GM18517 (cell line): Measurements from ENCODE around the gene SEMA3B.
A peak's percentile ranks its signal among the peaks of the same experiment; 100 is the strongest.
"Not testable (repeated sequence)": the region's sequence is repeated elsewhere in the genome, so short reads cannot be mapped to it uniquely, and the experiment has no call there.

ENCODE experiments used
- ATAC-seq: cut with Tn5 transposase; IDR thresholded peaks from one replicate; pipeline ENCODE4 v1.9.1; 2021; ENCODE audit warnings: mild to moderate bottlenecking, moderate library complexity; ENCODE audit not compliant: unreplicated experiment

The SEMA3B gene

DNA sequence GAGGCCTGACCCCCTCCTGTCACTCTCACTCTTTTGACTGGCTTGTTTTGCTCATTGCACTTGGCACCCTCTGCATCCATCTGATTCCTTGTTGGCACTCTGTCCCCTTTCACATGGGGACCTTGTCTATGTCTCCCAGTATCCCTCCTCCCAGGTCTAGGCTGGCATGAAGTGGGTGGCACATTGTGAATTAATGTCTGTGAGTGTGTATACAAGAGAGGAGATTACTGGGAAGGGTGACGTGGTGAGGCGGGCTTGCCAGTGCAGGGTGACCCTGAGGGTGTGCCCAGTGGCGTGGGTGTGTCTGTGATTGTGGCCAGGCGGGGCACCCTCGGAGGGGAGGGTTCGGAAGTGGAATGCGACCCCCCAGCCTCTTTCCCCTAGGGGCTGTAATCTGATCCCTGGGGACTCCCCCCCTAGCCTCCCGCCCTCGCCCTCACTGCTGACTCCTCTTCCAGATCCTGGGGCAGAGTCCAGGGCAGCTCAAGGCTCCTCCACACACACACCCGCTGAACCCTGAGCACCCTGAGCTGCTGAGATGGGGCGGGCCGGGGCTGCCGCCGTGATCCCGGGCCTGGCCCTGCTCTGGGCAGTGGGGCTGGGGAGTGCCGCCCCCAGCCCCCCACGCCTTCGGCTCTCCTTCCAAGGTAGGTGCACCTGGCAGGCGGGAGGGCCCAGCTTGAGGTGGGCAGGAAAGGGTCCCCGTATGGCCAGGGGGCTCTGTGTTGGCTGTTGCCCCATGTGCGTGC lies at the start of gene SEMA3B:
SEMA3B (plus strand) TSS at position 445 of the 749 bp plus-strand sequence; CDS start at position 539, 94 bp downstream.
- ATAC-seq: no peak

DNA sequence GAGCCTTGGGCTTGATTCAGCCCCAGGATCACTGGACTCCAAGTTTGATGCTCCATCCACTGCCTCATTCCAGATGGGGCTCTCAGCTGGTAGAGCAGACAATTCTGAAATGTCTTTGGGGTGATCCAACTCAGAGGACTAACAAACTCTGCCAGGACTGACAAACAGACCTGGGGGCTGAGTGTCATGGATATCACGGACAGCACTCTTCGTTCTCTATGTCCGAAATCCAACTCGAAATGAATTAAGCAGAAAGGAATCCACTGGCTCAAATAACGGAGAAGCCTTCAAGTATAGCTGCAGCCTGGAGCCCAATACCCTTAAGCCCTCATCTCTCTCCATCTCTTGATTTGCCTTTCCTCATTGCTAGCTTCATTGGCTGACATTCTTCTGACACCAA lies 49.7 kb upstream of the SEMA3B start:
- no peak for ATAC-seq

DNA sequence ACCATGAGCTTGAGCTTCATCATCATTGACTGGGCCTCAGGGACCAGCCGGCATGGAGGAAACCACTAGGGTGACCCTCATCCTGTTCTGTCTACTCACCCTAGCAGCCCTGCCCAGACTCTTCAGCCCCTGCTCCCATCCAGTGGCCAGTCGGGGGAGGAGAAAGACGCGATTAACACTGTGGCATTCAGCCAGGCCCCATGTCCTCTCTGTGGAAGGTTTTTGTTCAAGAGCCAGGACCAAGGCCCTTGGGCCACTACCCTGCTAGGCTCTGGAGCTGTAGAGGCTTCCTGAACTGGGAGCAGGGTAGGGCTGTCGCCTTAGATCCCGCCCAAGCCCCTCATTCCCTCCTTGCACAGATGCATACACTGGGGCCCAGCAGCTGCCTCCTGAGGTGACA lies 48.8 kb upstream of the SEMA3B start:
- no peak for ATAC-seq

GRCh38 chr3:50221051-50221410 lies 47.9 kb upstream of the SEMA3B start:
- ATAC-seq: no peak

DNA sequence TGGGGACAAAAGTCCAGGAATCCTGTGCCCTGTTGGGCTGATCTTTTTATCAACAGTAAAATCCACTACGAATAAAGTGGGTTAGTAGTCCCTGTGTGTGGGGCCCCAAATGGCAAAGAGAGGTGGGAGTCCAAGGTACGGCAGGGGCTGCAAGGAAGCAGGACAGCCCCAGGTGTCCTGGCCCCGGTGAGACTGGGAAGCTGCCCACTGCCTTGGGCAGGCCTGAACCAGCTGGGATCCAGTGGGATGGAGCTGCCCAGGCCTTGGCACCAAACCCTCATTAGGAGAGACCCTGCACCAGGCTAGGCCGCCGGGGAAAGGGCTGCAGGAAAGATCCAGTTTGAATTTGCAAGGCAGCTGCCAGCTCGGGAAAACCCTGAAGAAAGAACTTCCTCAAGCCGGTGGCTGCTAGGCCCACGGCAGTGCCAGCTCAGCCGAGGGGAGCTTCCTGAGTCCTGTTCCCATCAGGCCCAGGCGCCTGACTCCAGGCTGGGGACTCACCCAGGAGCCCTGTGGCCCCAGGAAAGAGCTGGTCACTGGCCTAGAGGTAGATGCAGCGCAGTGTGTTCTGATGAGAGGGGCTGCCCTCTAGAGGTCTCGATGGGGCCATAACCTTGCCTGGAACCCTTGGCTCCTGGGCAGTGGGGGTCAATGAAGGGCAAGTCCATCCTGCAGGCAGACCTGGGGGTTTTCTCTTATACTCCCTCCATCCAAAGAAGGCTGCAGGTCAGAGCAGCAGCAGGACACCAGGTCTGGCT lies 47.4 kb upstream of the SEMA3B start:
- no peak for ATAC-seq

- ATAC-seq: no peak
These were observed 46.8 kb upstream of the SEMA3B start for GRCh38 chr3:50222169-50222528.

- no peak for ATAC-seq
These were observed 44.3 kb upstream of the SEMA3B start for GRCh38 chr3:50224639-50225038.

DNA sequence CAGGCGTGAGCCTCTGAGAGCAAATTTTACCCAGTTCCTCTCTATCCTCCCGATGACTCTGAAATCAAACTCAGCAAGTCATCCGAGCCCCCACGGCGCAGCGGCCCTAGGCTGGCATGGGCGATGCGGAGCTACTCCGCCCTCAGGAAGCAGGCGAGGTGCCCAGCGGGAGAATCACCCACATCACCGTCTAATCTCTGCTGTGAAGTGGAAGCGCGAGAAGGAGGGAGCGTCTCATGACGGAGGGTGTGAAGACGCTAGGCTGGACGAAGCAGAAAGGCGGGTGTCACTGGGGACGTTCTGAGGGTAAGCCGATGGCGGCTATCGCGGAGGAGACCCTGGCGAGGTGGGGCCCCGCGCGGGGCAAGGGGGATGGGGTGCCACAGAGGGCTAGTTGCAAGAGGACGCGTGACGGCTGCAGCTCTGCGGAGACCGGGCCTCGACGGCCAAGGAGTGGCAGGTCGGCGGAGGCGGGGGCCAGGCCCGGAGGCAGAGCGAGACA lies 42.0 kb upstream of the SEMA3B start:
- peak; percentile 21 for ATAC-seq

- ATAC-seq: peak; percentile 64
These were observed 41.4 kb upstream of the SEMA3B start for GRCh38 chr3:50227390-50228183.

- not testable (repeated sequence) for ATAC-seq
These were observed 40.7 kb upstream of the SEMA3B start for GRCh38 chr3:50228184-50228763.

DNA sequence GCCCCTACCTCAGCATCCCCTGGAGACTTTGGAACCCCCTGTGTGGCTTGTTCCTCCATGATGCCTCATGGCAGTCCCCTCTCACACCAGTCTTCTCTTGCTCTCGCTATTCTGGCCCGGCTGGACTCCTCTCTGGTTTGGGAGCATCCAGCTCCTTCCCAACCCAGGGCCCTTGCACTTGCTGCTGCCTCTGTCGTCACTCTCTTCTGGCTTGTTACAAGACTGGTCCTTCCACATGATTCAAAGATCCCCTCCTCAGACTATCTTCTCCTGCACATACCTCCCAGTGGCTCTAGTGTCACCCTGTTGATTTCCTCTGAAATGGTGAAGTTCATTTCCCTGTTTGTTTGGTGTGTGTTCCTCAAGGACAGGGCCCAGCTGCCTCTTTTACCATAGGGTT lies 39.5 kb upstream of the SEMA3B start:
- ATAC-seq: no peak

GRCh38 chr3:50230104-50230793 lies 38.7 kb upstream of the SEMA3B start:
- no peak for ATAC-seq

DNA sequence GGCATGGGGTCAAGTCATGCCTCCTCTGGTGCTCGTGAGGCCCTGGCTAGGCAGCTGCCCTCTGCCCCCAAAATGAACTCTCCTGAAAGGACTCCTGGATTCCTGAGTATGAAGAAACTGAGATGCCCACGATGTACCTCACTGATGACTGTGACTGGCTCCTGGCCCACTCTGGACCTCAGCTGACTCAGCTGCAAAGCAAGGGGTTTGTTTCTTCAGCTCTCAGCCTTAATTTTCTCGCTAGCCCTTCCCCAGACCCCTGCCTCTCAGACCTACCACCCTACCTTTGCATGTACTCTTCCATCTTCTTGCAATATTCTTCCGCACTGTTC lies 38.2 kb upstream of the SEMA3B start:
- ATAC-seq: no peak

- ATAC-seq: no peak
These were observed 37.4 kb upstream of the SEMA3B start for GRCh38 chr3:50231581-50231980.

DNA sequence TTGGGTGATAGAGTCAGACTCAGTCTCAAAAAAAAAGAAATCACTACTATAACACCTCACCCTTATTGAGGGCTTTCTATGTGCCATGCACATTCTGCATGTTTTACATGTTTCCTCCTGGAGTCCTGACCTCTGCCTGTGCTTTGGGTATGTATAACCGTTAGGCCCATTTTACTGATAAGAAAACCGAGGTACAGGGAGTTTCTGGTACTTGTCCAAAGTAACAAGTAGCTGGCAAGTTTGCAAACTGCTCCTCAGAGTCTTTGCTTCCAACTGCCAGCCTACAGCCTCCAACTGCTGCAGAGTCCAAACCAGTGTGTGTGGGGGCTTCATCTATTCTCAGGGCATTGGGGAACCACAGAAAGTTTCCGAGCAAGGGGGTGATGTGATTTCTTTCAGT lies 36.6 kb upstream of the SEMA3B start:
- ATAC-seq: no peak

DNA sequence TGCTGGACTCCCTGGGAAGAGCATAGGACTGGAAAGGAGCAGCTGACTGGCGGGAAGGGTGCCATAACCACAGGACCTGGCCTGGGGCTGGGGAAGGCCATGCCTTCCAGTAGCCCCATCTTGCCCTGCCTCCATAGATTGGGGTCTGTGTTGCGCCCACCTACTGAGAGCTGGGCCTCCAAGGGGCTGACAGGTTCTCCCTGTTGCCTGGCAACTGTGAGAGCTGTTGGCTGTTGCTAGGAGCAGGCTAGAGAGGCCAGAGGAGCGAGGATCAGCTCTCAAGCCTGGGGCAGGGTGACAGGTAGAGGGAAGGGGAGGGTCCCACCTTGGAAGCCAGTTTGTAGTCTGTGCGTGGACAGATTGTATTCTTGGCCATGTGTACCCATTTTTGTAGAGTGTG lies 35.8 kb upstream of the SEMA3B start:
- ATAC-seq: no peak

DNA sequence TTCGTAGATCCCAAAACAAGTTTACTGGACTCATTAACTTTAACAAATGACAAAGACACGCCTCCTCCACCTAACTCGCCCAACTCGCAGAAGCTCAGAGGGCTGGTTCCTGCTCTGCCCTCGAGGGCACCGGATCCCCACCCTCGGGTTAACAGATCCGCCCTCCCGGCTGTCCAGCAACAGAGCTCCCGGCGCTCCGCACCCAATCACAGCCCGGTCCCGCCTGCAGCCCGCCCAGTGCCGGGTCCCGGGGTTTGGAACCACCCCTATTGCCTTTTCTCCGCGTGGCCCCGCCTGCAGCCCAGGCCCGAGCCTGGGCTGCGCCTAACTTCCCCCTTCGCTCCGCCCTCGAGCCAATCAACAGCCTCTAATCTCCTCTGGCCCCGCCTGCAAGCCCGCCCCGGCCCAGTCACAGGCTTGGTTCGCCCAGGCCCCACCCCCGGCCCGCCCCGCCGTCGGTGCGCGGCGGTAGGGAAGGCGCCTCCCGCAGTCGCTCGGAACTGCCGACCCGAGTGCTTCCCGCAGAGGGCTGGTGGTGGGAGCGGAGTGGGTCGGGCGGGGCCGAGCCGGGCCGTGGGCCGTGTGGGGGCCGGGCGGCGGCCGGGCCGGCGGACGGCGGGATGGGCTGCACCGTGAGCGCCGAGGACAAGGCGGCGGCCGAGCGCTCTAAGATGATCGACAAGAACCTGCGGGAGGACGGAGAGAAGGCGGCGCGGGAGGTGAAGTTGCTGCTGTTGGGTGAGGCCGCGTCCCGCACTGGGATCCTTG lies 33.0 kb upstream of the SEMA3B start, which contains the start of gene GNAI2:
GNAI2 (plus strand) TSS at position 489 of the 768 bp plus-strand sequence; CDS start at position 621, 132 bp downstream.
- peak; percentile 93 for ATAC-seq

DNA sequence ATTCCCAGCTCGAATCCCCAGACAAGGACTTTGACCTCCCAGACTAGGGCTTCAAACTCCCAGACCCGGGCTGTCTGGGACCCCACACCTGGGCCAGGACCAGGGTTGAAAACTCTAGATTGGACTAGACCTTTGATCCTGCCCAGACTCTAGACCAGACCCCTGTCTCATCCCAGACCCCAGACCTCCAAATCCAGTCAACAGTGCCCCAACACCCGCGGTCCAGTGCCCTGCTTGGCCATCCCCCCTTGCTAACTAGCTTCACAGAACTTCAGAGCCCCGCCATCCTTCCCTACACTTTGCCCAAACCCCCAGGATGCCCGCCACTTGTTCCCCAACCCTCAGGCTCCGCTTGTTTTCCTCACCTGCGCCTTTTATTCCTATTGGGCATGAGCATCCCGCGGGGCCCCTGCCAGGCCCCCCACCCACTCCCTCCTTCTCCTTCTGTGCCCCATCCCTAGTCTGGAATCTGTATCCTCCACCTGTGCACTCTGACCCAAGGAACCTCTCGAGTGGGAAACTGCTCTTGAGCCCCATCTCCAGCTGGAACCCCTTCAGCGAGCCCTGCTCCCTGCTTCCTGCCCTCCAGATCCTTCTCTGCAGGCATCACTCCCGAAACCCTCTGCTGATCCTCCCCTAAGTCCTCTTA lies 32.3 kb upstream of the SEMA3B start:
- ATAC-seq: no peak

DNA sequence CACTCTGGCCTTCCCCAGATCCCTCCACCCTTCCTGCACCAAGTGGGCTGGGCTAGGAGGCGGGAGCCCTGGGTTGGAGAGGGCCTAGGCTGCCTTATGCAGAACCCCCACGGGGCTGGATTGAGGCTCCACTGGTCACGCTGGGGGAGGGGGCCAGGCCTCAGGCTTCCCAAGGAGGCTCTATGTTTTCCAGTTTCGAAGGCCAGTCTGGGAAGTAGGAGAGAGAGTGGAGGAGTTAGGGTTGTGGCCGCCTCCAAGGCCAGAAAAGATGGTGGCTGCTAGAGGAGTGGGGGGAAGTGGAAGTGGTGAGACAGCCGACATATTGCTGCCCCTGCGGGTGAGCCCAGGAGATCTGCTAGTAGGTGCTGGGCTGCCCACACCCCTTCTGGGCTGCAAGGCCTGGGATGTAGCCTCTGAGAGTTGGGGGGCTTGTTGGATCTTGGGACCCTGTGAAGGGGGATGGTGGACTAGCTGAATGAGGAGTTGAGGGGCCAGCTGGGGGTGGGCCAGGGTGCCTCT lies 31.8 kb upstream of the SEMA3B start:
- ATAC-seq: no peak
